SK-N-SH (cell line): ENCODE results near the gene OR52E5.

Source experiments
- CHD2 ChIP-seq: fragments of 150-350 bp; IDR thresholded peaks from 2 replicates; pipeline ENCODE4 v1.6.1; 2018; ENCODE audit warnings: low read length; ENCODE audit not compliant: partially characterized antibody
- CTCF ChIP-seq: fragments of 200-600 bp; sonication (generic); IDR thresholded peaks from 2 replicates; pipeline ENCODE4 v1.6.1; 2017; ENCODE audit warnings: antibody characterized with exemption, mild to moderate bottlenecking, moderate library complexity
- EP300 ChIP-seq, 2 experiments: IDR thresholded peaks; 2 replicates each; pipeline versions ENCODE4 v1.4.0 to v1.6.1; 2012; ENCODE audit warnings: borderline replicate concordance in 1 of 2, low read depth in 1 of 2, low read length in 1 of 2
- JUND ChIP-seq: IDR thresholded peaks from 2 replicates; pipeline ENCODE4 v1.4.0; 2012
- MAX ChIP-seq: IDR thresholded peaks from 2 replicates; pipeline ENCODE4 v1.4.0; 2012; ENCODE audit warnings: low read depth
- MXI1 ChIP-seq: IDR thresholded peaks from 2 replicates; pipeline ENCODE4 v1.6.1; 2012; ENCODE audit warnings: mild to moderate bottlenecking, low read depth, low read length, improper control_type of control experiment
- NRF1 ChIP-seq: IDR thresholded peaks from 2 replicates; pipeline ENCODE4 v1.6.1; 2012; ENCODE audit warnings: low read depth, mild to moderate bottlenecking, low read length
- POLR2AphosphoS5 ChIP-seq: IDR thresholded peaks from 2 replicates; pipeline ENCODE4 v1.6.1; 2012; ENCODE audit warnings: low read depth, low read length
- RCOR1 ChIP-seq: fragments of 150-350 bp; IDR thresholded peaks from 2 replicates; pipeline ENCODE4 v1.6.1; 2017; ENCODE audit warnings: antibody characterized with exemption, low read length
- RFX5 ChIP-seq: IDR thresholded peaks from 2 replicates; pipeline ENCODE4 v1.6.1; 2012; ENCODE audit warnings: mild to moderate bottlenecking, improper control_type of control experiment, low read length
- YY1 ChIP-seq: IDR thresholded peaks from 2 replicates; pipeline ENCODE4 v1.4.0; 2012; ENCODE audit warnings: low read depth, mild to moderate bottlenecking

GRCh38 chr11:5910540-5910939 lies 17.5 kb downstream of the OR52E5 start:
- no peak for TF ChIP-seq NRF1
- TF ChIP-seq CTCF: no peak
- TF ChIP-seq MXI1: no peak
- TF ChIP-seq EP300 (IDR thresholded peaks at IDR 0.05; ENCODE audit: borderline replicate concordance in 1 of 2, low read depth in 1 of 2, low read length in 1 of 2): no peak
- no peak for TF ChIP-seq POLR2AphosphoS5
- TF ChIP-seq YY1: no peak
- no peak for TF ChIP-seq RCOR1
- TF ChIP-seq RFX5: no peak
- no peak for TF ChIP-seq JUND
- no peak for TF ChIP-seq MAX
- no peak for TF ChIP-seq CHD2
